HepG2 (cell line): ENCODE measurements around the gene PSMA3. TPM values are rescaled to one million over a fixed set of nuclear protein-coding genes. Genes with fewer than 3 reads are reported as not detected.
A peak's percentile ranks its signal among the peaks of the same experiment; 100 is the strongest.

Experiments used
- ATAC-seq: fragments of 200-7000 bp; cut with Tn5 transposase; 3 replicates; pipeline ENCODE4 v1.9.1; 2020; ENCODE audit warnings: mild to moderate bottlenecking, moderate library complexity
- BruUV-seq: library from RNA; stranded (reverse); fragments of 400-500 nt; replicated peaks from 2 replicates; lab custom pipeline; 2021; lab: Mats Ljungman, UMichigan
- CTCF ChIA-PET: fragments of 300-600 bp; formaldehyde crosslinking; extraction: SDS; loops from one replicate; lab custom pipeline; 2021; ENCODE audit warnings: low total read pairs, inconsistent platforms, low intra/inter-chr PET ratio; lab: Yijun Ruan, JAX
- POLR2A ChIA-PET: fragments of 350-600 bp; sonication (Branson Sonifier 250); formaldehyde crosslinking; loops from one replicate; lab custom pipeline; 2020; ENCODE audit warnings: antibody characterized with exemption, inconsistent platforms; lab: Yijun Ruan, JAX
- DNase-seq: peaks from one replicate; pipeline ENCODE4 v3.0.0-alpha.2; 2015; ENCODE audit warnings: low spot score
- FAIRE-seq: peaks from 3 replicates; lab custom pipeline; 2011; peaks lifted over from hg19 to GRCh38; lab: Jason Lieb, UNC
- H2AFZ ChIP-seq: one replicate; pipeline ENCODE4 v1.6.1; 2011; ENCODE audit warnings: low read length, inconsistent platforms
- H3K27ac ChIP-seq: fragments of 300-600 bp; 3 replicates; pipeline ENCODE4 v1.8.0; 2011; ENCODE audit warnings: mixed run types, mild to moderate bottlenecking, mixed read lengths, low read length, inconsistent platforms; ENCODE audit not compliant: insufficient read depth; ENCODE audit errors: extremely low read length
- H3K27me3 ChIP-seq, 2 experiments: fragments of 200-600 bp in 1 of 2; 2 replicates in 1 of 2; 3 replicates in 1 of 2; pipeline versions ENCODE4 v1.6.0 to v1.8.0; 2011; ENCODE audit warnings: low read length in 2 of 2, mild to moderate bottlenecking in 2 of 2, moderate library complexity in 2 of 2, inconsistent platforms in 1 of 2; ENCODE audit not compliant: insufficient read depth in 2 of 2, control insufficient read depth in 1 of 2
- H3K36me3 ChIP-seq, 2 experiments: fragments of 200-600 bp in 1 of 2; replicated peaks in 1 of 2; 2 replicates in 1 of 2; 3 replicates in 1 of 2; pipeline versions ENCODE4 v1.5.1 to v1.8.0; 2011; ENCODE audit warnings: low read length in 2 of 2, inconsistent platforms in 1 of 2; ENCODE audit not compliant: insufficient read depth in 2 of 2, control insufficient read depth in 1 of 2
- H3K4me1 ChIP-seq: 2 replicates; pipeline ENCODE4 v1.5.1; 2012; ENCODE audit warnings: low read length, inconsistent platforms; ENCODE audit not compliant: insufficient read depth
- H3K4me2 ChIP-seq: 2 replicates; pipeline ENCODE4 v1.6.0; 2011; ENCODE audit warnings: low read depth, low read length, inconsistent platforms
- H3K4me3 ChIP-seq, 3 experiments: fragments of 200-600 bp in 1 of 3; sonication (generic), shearing (Covaris generic) in 1 of 3; replicated peaks in 1 of 3; 2 replicates each; pipeline ENCODE4 v1.5.1; 2011 to 2016; ENCODE audit warnings: low read length in 3 of 3, inconsistent platforms in 2 of 3, low read depth in 2 of 3, mild to moderate bottlenecking in 2 of 3, control low read depth in 1 of 3, mixed read lengths in 1 of 3; ENCODE audit not compliant: insufficient read depth in 1 of 3
- H3K79me2 ChIP-seq: one replicate; pipeline ENCODE4 v1.6.1; 2011; ENCODE audit warnings: low read length, inconsistent platforms; ENCODE audit not compliant: insufficient read depth
- H3K9ac ChIP-seq: 2 replicates; pipeline ENCODE4 v1.6.0; 2011; ENCODE audit warnings: mild to moderate bottlenecking, low read depth, low read length, inconsistent platforms; ENCODE audit not compliant: insufficient read depth
- H3K9me3 ChIP-seq: 2 replicates; pipeline ENCODE4 v1.5.1; 2012; ENCODE audit warnings: mild to moderate bottlenecking, low read length
- H4K20me1 ChIP-seq: 2 replicates; pipeline ENCODE4 v1.6.0; 2011; ENCODE audit warnings: inconsistent platforms, mild to moderate bottlenecking, low read length, moderate library complexity; ENCODE audit not compliant: insufficient read depth
- BRCA1 ChIP-seq: sonication (generic); formaldehyde crosslinking; IDR thresholded peaks from 2 replicates; pipeline ENCODE4 v1.4.0; 2020; ENCODE audit warnings: missing genetic modification reagents
- HIVEP1 ChIP-seq: sonication (generic); formaldehyde crosslinking; IDR thresholded peaks from 2 replicates; pipeline ENCODE4 v1.4.0; 2020; ENCODE audit warnings: mild to moderate bottlenecking, missing genetic modification reagents
- HNRNPH1 ChIP-seq: fragments of 200-400 bp; formaldehyde crosslinking; optimal IDR thresholded peaks from 2 replicates; pipeline ENCODE3; 2017; ENCODE audit warnings: mild to moderate bottlenecking, low read depth, low read length
- LCORL ChIP-seq, 2 experiments: fragments of 450-650 bp in 1 of 2; sonication (generic) in 1 of 2; formaldehyde crosslinking in 1 of 2; IDR thresholded peaks; 2 replicates each; pipeline versions ENCODE4 v1.5.0 to v1.6.1; 2017 to 2020; ENCODE audit warnings: antibody characterized with exemption in 1 of 2, missing genetic modification reagents in 1 of 2
- PITX1 ChIP-seq: sonication (generic); formaldehyde crosslinking; IDR thresholded peaks from 2 replicates; pipeline ENCODE4 v1.5.1; 2020; ENCODE audit warnings: mild to moderate bottlenecking, missing genetic modification reagents
- RBM22 ChIP-seq: fragments of 200-400 bp; formaldehyde crosslinking; optimal IDR thresholded peaks from 2 replicates; pipeline ENCODE3; 2017; ENCODE audit warnings: mild to moderate bottlenecking, low read length, moderate library complexity
- SALL2 ChIP-seq: sonication (generic); formaldehyde crosslinking; IDR thresholded peaks from 2 replicates; pipeline ENCODE4 v1.8.1; 2023; ENCODE audit warnings: mild to moderate bottlenecking, missing genetic modification reagents, inconsistent platforms
- SRSF9 ChIP-seq: fragments of 200-400 bp; formaldehyde crosslinking; IDR thresholded peaks from 2 replicates; pipeline ENCODE4 v1.6.1; 2018; ENCODE audit warnings: borderline replicate concordance, mild to moderate bottlenecking, low read depth, low read length; ENCODE audit not compliant: insufficient read depth, poor library complexity, severe bottlenecking
- YEATS4 ChIP-seq: sonication (generic); formaldehyde crosslinking; IDR thresholded peaks from 2 replicates; pipeline ENCODE4 v1.4.0; 2020; ENCODE audit warnings: missing genetic modification reagents, borderline replicate concordance
- ZNF256 ChIP-seq: sonication (generic); formaldehyde crosslinking; conservative IDR thresholded peaks from 2 replicates; pipeline ENCODE4 v1.4.0; 2020; ENCODE audit warnings: missing genetic modification reagents
- ZNF264 ChIP-seq: sonication (generic); formaldehyde crosslinking; IDR thresholded peaks from 2 replicates; pipeline ENCODE4 v1.4.0; 2020; ENCODE audit warnings: missing genetic modification reagents
- ZNF317 ChIP-seq: sonication (generic); formaldehyde crosslinking; IDR thresholded peaks from 2 replicates; pipeline ENCODE4 v1.5.0; 2020; ENCODE audit warnings: mild to moderate bottlenecking, missing genetic modification reagents
- ZNF33A ChIP-seq: sonication (generic); formaldehyde crosslinking; IDR thresholded peaks from 2 replicates; pipeline ENCODE4 v1.5.1; 2020; ENCODE audit warnings: missing genetic modification reagents, mild to moderate bottlenecking, moderate library complexity, borderline replicate concordance
- ZNF607 ChIP-seq: sonication (generic); formaldehyde crosslinking; IDR thresholded peaks from 2 replicates; pipeline ENCODE4 v1.5.1; 2020; ENCODE audit warnings: missing genetic modification reagents, mild to moderate bottlenecking, borderline replicate concordance
- ZNF609 ChIP-seq: sonication (generic); formaldehyde crosslinking; IDR thresholded peaks from 2 replicates; pipeline ENCODE4 v1.4.0; 2020; ENCODE audit warnings: mild to moderate bottlenecking, missing genetic modification reagents, borderline replicate concordance
- ZNF614 ChIP-seq: IDR thresholded peaks from 2 replicates; pipeline ENCODE4 v1.6.1; 2018; ENCODE audit warnings: missing biosample characterization, missing genetic modification reagents, inconsistent platforms, borderline replicate concordance
- ZNF713 ChIP-seq: sonication (generic); formaldehyde crosslinking; IDR thresholded peaks from 2 replicates; pipeline ENCODE4 v1.4.0; 2020; ENCODE audit warnings: mild to moderate bottlenecking, missing genetic modification reagents
- WGBS: methylation state at CpG from one replicate; pipeline ENCODE4 v1.1.6; 2017; ENCODE audit warnings: low lambda C conversion rate; 5-methylcytosine and 5-hydroxymethylcytosine counted together
- in situ Hi-C: cut with HindIII; loops from 2 replicates; pipeline ENCODE4 v1.10.0; 2017; ENCODE audit warnings: low pct_unique_long_range_greater_than_20kb; ENCODE audit not compliant: extremely low pct_ligation_motif_present
- intact Hi-C: fragments of 100-400 bp; cut with micrococcal nuclease; formaldehyde crosslinking; loops from one replicate; pipeline ENCODE4 v1.10.0; 2022; ENCODE audit not compliant: unreplicated experiment
- polyA plus RNA-seq, 8 experiments: library from polyadenylated mRNA; depleted of rRNA in 3 of 8; stranded (reverse) in 7 of 8; unstranded in 1 of 8; fragments of >200 nt; fragmentation: Illumina TruSeq in 4 of 8; extraction: Trizol in 4 of 8; gene quantifications; 2 replicates each; pipeline versions ENCODE4 v1.2.1 to v1.2.3, GENCODE V29; 2011 to 2016; ENCODE audit warnings: low read depth in 4 of 8, missing spikeins in 1 of 8, mixed read lengths in 1 of 8; ENCODE audit not compliant: insufficient read depth in 1 of 8
- total RNA-seq, 5 experiments: library from RNA; depleted of rRNA; stranded (reverse); fragments of >200 nt; fragmentation: Illumina TruSeq; extraction: Trizol; gene quantifications; 2 replicates each; pipeline ENCODE4 v1.2.3, GENCODE V29; 2016; ENCODE audit warnings: low read depth in 1 of 5

PSMA3 gene
- total and polyA plus RNA-seq, 2 of the 13 experiments (the other 11 are each of a cell fraction or from before 2014, with no cell fraction given): 232 to 275 TPM

DNA sequence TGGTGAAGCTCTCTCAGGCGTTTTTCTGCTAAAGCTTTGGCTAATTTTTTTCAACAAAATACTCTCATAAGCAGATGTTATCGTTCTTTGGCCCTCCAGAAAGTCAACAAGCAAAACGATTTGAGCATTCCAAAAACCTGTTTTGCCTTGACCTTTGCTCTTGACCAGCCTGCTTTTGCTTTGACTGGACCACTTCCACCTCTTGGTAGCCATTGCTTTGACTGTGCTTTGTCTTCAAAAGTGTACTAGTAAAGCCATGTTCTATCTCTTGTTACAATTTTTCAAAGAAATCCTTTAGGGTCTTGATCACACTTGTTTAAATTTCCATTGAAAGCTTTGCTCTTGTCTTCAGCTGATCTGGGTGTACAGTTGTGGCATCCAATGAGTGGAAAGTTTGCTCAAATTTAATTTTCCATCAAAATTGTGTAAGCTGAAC, 43.0 kb downstream of the PSMA3 start:
- ChIA-PET POLR2A (interaction anchor here (0.9 to 4.1 kb wide), 4 partner anchors 10 to 43 kb away, joined by 3 to 57 read pairs (median 14); partner anchors contain the start of genes ARID4A and PSMA3), CTCF (no interaction called here)
- H4K20me1 ChIP-seq: no peaks in the 10 kb centered on the region
- H3K27me3 ChIP-seq: no peaks in the 10 kb centered on the region
- no peaks in the 10 kb centered on the region for H3K9me3 ChIP-seq
- H3K4me3 ChIP-seq: peak overlapping the region in 1 of 3 experiments; percentile 34; a peak in 1 of 6 replicates
- peak overlapping the region; percentile 68 for H3K27ac ChIP-seq
- peaks cover 79% of the 10 kb centered on the region for H3K4me1 ChIP-seq
- peaks cover 71% of the 10 kb centered on the region for H3K79me2 ChIP-seq
- in situ Hi-C loops (no loop called here), intact Hi-C loops (no loop called here)
- H3K36me3 ChIP-seq: peaks cover 12 to 56% of the 10 kb centered on the region in 2 experiments
- no peak overlapping the region for H2AFZ ChIP-seq
- FAIRE-seq: peak; percentile 94
- WGBS: 2% methylated on average over 3 of the region's 3 CpGs
- BruUV-seq: no TSS peak
- peak; percentile 88 for ATAC-seq
- no peak overlapping the region for H3K9ac ChIP-seq
- H3K4me2 ChIP-seq: peak overlapping the region; percentile 38
- DNase-seq: peak; percentile 94
- TF ChIP-seq ZNF614 (CRISPR knock-in tag) (peak; percentile 79; the same call in 1 of the 2 replicates), HIVEP1 (CRISPR knock-in tag) (no peak), ZNF33A (CRISPR knock-in tag) (no peak), RBM22 (no peak), PITX1 (CRISPR knock-in tag) (peak; percentile 56; the same call in 1 of the 2 replicates), ZNF317 (CRISPR knock-in tag) (no peak), LCORL (IDR thresholded peaks at IDR 0.05) (peak; percentile 99), LCORL (CRISPR knock-in tag; IDR thresholded peaks at IDR 0.05) (peak; percentile 99), ZNF607 (CRISPR knock-in tag) (no peak), ZNF256 (CRISPR knock-in tag) (no peak), ZNF609 (CRISPR knock-in tag) (peak; percentile 91), SALL2 (CRISPR knock-in tag) (no peak), BRCA1 (CRISPR knock-in tag) (0 out of 2 replicates have a peak, but pooled peaks have one; percentile 48), ZNF264 (CRISPR knock-in tag) (no peak; the same call in 1 of the 2 replicates), ZNF713 (CRISPR knock-in tag) (no peak), HNRNPH1 (no peak), SRSF9 (no peak), YEATS4 (peak; percentile 47; the same call in 1 of the 2 replicates)
